ENCODE results near the gene TOMM7. TPM values are rescaled to one million over a fixed set of nuclear protein-coding genes. Genes with fewer than 3 reads are reported as not detected.
"Not testable (repeated sequence)": the region's sequence is repeated elsewhere in the genome, so short reads cannot be mapped to it uniquely, and the experiment has no call there.

The TOMM7 gene
- polyA plus RNA-seq, 4 donors, result 321 to 591 (median 421) TPM

- no peak for DNase-seq (ENCODE audit: low read depth in 4 of 4, low spot score in 2 of 4)
Observed at GRCh38 chr7:22826593-22826992, 3.9 kb upstream of the TOMM7 start.

- no peak for DNase-seq (ENCODE audit: low read depth in 4 of 4, low spot score in 2 of 4)
Observed at GRCh38 chr7:22824760-22825159, 2.1 kb upstream of the TOMM7 start.

- DNase-seq (ENCODE audit: low read depth in 4 of 4, low spot score in 2 of 4), result no peak
Observed at GRCh38 chr7:22823142-22823497, 471 bp upstream of the TOMM7 start.

- no peak for DNase-seq (ENCODE audit: low read depth in 4 of 4, low spot score in 2 of 4)
Observed at GRCh38 chr7:22821702-22822485, 755 bp downstream of the TOMM7 start.

GRCh38 chr7:22819476-22819875 is 3.2 kb downstream of the TOMM7 start:
- no peak for DNase-seq (ENCODE audit: low read depth in 4 of 4, low spot score in 2 of 4)

- DNase-seq (ENCODE audit: low read depth in 4 of 4, low spot score in 2 of 4), result no peak
Observed at GRCh38 chr7:22814261-22815208, 8.1 kb downstream of the TOMM7 start.

GRCh38 chr7:22812353-22812752 is 10.3 kb downstream of the TOMM7 start:
- DNase-seq (ENCODE audit: low read depth in 4 of 4, low spot score in 2 of 4), result peak in 1 of 4 donors; percentile 14

- peak in 1 of 4 donors; percentile 6 for DNase-seq (ENCODE audit: low read depth in 4 of 4, low spot score in 2 of 4)
Observed at GRCh38 chr7:22811746-22812280, 10.8 kb downstream of the TOMM7 start.

- DNase-seq (ENCODE audit: low read depth in 4 of 4, low spot score in 2 of 4), result no peak
Observed at GRCh38 chr7:22810843-22811242, 11.8 kb downstream of the TOMM7 start.

GRCh38 chr7:22809902-22810642 is 12.6 kb downstream of the TOMM7 start:
- no peak for DNase-seq (ENCODE audit: low read depth in 4 of 4, low spot score in 2 of 4)

GRCh38 chr7:22808140-22808539 is 14.5 kb downstream of the TOMM7 start:
- no peak for DNase-seq (ENCODE audit: low read depth in 4 of 4, low spot score in 2 of 4)

- DNase-seq (ENCODE audit: low read depth in 4 of 4, low spot score in 2 of 4), result no peak
Observed at GRCh38 chr7:22806752-22807151, 15.9 kb downstream of the TOMM7 start.

- DNase-seq (ENCODE audit: low read depth in 4 of 4, low spot score in 2 of 4), result no peak
Observed at GRCh38 chr7:22805227-22805626, 17.4 kb downstream of the TOMM7 start.

GRCh38 chr7:22802831-22803230 is 19.8 kb downstream of the TOMM7 start:
- DNase-seq (ENCODE audit: low read depth in 4 of 4, low spot score in 2 of 4), result not testable (repeated sequence)

GRCh38 chr7:22802426-22802825 is 20.2 kb downstream of the TOMM7 start:
- DNase-seq (ENCODE audit: low read depth in 4 of 4, low spot score in 2 of 4), result no peak

- DNase-seq (ENCODE audit: low read depth in 4 of 4, low spot score in 2 of 4), result no peak
Observed at GRCh38 chr7:22801912-22802311, 20.7 kb downstream of the TOMM7 start.

- DNase-seq (ENCODE audit: low read depth in 4 of 4, low spot score in 2 of 4), result no peak
Observed at GRCh38 chr7:22799633-22800032, 23.0 kb downstream of the TOMM7 start.

- DNase-seq (ENCODE audit: low read depth in 4 of 4, low spot score in 2 of 4), result no peak
Observed at GRCh38 chr7:22793593-22794462, 28.8 kb downstream of the TOMM7 start.
